NAMALWA (cell line): ENCODE data around the gene SEMA4D.

Experiments used
- DNase-seq: peaks from one replicate; pipeline ENCODE4 v3.0.0-alpha.2; 2015; ENCODE audit warnings: low spot score

Gene SEMA4D

DNA sequence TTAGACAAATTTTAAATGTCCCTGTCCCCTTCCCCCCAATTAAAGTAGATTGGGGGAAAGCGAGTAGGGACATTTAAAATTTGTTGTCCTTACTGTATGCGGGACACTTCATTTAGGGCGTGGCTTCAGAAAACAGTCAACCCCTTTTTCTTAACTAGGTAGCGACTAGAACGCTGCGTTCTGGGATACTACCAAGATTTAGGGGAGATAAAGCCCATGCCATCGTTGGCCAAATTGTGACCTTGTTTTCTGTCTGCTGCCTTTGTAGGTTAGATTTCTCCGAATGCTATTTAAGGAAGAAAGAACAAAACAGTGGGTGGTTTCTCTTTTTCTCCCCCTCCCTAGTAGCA, 185.7 kb downstream of the SEMA4D start:
- DNase-seq = peak; percentile 70

DNA sequence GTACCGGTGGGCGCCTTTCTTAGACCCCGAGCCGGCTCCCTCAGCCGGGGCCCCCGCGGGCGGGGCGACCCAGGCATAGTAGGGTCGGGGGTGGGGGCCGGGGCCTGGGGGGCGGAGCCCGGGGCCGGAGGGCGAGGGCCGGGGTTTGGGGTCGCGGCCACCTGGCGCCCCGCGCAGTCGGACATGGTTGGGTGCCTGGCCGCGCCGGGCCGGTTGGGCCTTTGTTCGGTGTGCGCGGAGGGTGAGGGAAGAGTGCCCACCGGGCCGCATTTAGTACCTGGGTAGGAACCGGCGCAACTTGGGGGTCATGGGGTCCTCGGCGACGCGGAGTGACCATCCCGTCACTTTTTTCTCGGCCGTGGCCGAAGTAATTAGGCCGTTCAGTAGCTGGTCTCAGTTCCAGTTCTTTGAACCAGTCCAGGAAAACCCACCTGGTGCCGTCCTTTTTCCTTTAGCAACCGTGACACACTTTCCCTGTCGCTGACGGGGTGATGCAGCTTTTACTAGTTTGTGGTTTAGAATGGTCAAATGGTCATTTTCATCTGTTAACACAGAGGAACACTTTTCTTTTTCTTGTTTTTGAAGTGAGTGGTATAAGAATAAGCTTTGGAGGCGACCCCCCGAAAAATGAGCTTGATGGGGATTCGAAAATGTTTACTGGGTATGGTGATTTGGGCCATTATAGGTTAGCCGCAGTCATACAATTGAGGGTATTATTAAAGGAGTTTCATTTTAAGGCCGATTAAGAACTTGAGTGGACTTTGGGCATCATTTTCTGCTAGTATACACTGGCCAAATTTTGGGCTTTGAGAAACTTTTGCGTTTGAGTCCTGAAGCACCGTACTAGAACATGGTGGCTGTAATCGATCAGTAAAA, 186.3 kb downstream of the SEMA4D start:
- peak; percentile 57 for DNase-seq
